NT2/D1 (cell line): ENCODE data around the gene RNU11.
"Not testable (repeated sequence)": the region's sequence is repeated elsewhere in the genome, so short reads cannot be mapped to it uniquely, and the experiment has no call there.

Source experiments
- SUZ12 ChIP-seq: IDR thresholded peaks from 2 replicates; pipeline ENCODE4 v1.6.1; 2011; ENCODE audit not compliant: insufficient read length, insufficient read depth; ENCODE audit errors: extremely low read depth
- ZNF274 ChIP-seq: IDR thresholded peaks from 2 replicates; pipeline ENCODE4 v1.6.1; 2011; ENCODE audit warnings: mild to moderate bottlenecking, low read depth, low read length

DNA sequence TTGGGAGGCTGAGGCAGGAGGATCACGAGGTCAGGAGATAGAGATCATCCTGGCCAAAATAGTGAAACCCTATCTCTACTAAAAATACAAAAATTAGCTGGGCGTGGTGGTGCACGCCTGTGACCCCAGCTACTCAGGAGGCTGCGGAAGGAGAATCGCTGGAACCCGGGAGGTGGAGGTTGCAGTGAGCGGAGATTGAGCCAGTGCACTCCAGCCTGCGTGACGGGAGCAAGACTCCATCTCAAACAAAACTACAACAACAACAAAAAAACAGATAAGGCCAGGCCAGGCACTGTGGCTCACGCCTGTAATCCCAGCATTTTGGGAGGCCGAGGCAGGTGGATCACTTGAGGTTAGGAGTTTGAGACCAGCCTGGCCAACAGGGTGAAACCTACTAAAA, 3.0 kb upstream of the RNU11 start:
- TF ChIP-seq ZNF274, SUZ12: not testable (repeated sequence)
